Pancreas (tissue), 10 donors: ENCODE data around the gene ZCCHC14. TPM values are rescaled to one million over a fixed set of nuclear protein-coding genes. Genes with fewer than 3 reads are reported as not detected.
"Not testable (repeated sequence)": the region's sequence is repeated elsewhere in the genome, so short reads cannot be mapped to it uniquely, and the experiment has no call there.

ENCODE experiments used
- ATAC-seq, 4 donors: fragments of 200-7000 bp; cut with Tn5 transposase; one replicate each; pipeline versions ENCODE4 v1.8.0 to v1.9.1; 2020; ENCODE audit warnings: mild to moderate bottlenecking in 4 of 4, moderate library complexity in 4 of 4
- DNase-seq, 6 donors: peaks; one replicate each; pipeline ENCODE4 v3.0.0-alpha.2; 2020
- FAIRE-seq: peaks from 2 replicates; lab custom pipeline; 2012; peaks lifted over from hg19 to GRCh38; lab: Jason Lieb, UNC
- H3K27ac ChIP-seq, 4 donors: fragments of 200-600 bp; sonication (generic); 1 replicate in 3 of 4; 2 replicates in 1 of 4; pipeline versions ENCODE4 v1.5.0 to v1.8.0; 2020
- H3K27me3 ChIP-seq, 4 donors: fragments of 200-600 bp; one replicate each; pipeline ENCODE4 v1.8.0; 2021
- H3K36me3 ChIP-seq, 3 donors: fragments of 200-600 bp; sonication (generic) in 1 of 3; one replicate each; pipeline versions ENCODE4 v1.5.0 to v1.8.0; 2020 to 2021
- H3K4me1 ChIP-seq, 3 donors: fragments of 200-600 bp; one replicate each; pipeline ENCODE4 v1.8.0; 2021
- H3K4me3 ChIP-seq, 4 donors: fragments of 200-600 bp; sonication (generic) in 2 of 4; one replicate each; pipeline versions ENCODE4 v1.5.0 to v1.8.0; 2020 to 2021
- H3K9me3 ChIP-seq, 4 donors: fragments of 200-600 bp; one replicate each; pipeline ENCODE4 v1.8.0; 2021
- CTCF ChIP-seq, 4 donors: fragments of 200-600 bp; sonication (generic) in 3 of 4; IDR thresholded peaks; one replicate each; pipeline versions ENCODE4 v1.5.0 to v1.8.0; 2021; ENCODE audit warnings: antibody characterized with exemption in 4 of 4
- WGBS, 2 donors: extraction: QIAGEN DNeasy Blood & Tissue Kit; methylation state at CpG; one replicate each; pipeline ENCODE4 v1.1.7; 2013; 5-methylcytosine and 5-hydroxymethylcytosine counted together
- intact Hi-C, 3 donors: fragments of 100-400 bp; cut with DNase I; formaldehyde crosslinking; loops; one replicate each; pipeline versions ENCODE4 v1.11.1 to v1.14.2; 2022
- polyA plus RNA-seq, 2 donors: library from polyadenylated mRNA; stranded (reverse); fragments of 200-250 nt; gene quantifications; one replicate each; pipeline ENCODE4 v1.2.3, GENCODE V29; 2013
- total RNA-seq, 6 donors: library from RNA; stranded (reverse); fragmentation: NEBNext Ultra II Directional in 4 of 6; extraction: Animal tissue kit (Norgen Biotek cat#: 25700) in 4 of 6; gene quantifications; one replicate each; pipeline versions ENCODE4 v1.2.1 to v1.2.4, GENCODE V29; 2021 to 2023
- donor health status: healthy with polysubstance abuse.
- donor health status: DM: no; HTN: no; CAD: no; lungs with moderate emphysema.
- donor health status: DM: no; HTN: no; CAD: no.
- donor health status: control.
- donor health status: control.
- donor health status: Bipolar disorder and iron deficiency.
- donor health status: DM: yes; HTN: yes; CAD: no.
- donor health status: DM: no; HTN: no; CAD: no.
- donor health status: DM: no; HTN: no; CAD: no.
- donor health status: DM: yes; HTN: yes; CAD: no.

ZCCHC14 gene
- total and polyA plus RNA-seq, 8 donors: 10.7 to 20.0 (median 12.8) TPM

- 66 to 82% methylated on average over 6 of the region's 6 CpGs for WGBS, 2 donors
- intact Hi-C loops: no loop called here
- DNase-seq (no peak), FAIRE-seq (no peak), ATAC-seq (no peak)
- TF ChIP-seq CTCF (IDR thresholded peaks at IDR 0.05): no peak
- Histone ChIP-seq H3K27me3 (no peaks in the 10 kb centered on the region), H3K27ac (no peak overlapping the region), H3K4me3 (no peak overlapping the region), H3K9me3 (no peaks in the 10 kb centered on the region), H3K36me3 (no peaks in the 10 kb centered on the region), H3K4me1 (no peaks in the 10 kb centered on the region)
Observed at GRCh38 chr16:87526238-87526947, 33.6 kb upstream of the ZCCHC14 start.

- H3K27ac ChIP-seq: no peak overlapping the region
- no peaks in the 10 kb centered on the region for H3K27me3 ChIP-seq
- no peak for DNase-seq
- H3K36me3 ChIP-seq: no peaks in the 10 kb centered on the region
- no peak for ATAC-seq
- intact Hi-C loops: no loop called here
- H3K4me3 ChIP-seq: no peak overlapping the region
- H3K4me1 ChIP-seq: no peaks in the 10 kb centered on the region
- WGBS, 2 donors: 50 to 60% methylated on average over 4 of the region's 4 CpGs
- no peaks in the 10 kb centered on the region for H3K9me3 ChIP-seq
- no peak for FAIRE-seq
- TF ChIP-seq CTCF (IDR thresholded peaks at IDR 0.05): no peak
Observed at GRCh38 chr16:87525352-87525751, 32.5 kb upstream of the ZCCHC14 start.

- WGBS, 2 donors: 60 to 67% methylated on average over 4 of the region's 4 CpGs
- no peaks in the 10 kb centered on the region for H3K4me1 ChIP-seq
- ATAC-seq (no peak), DNase-seq (no peak), FAIRE-seq (no peak)
- no peaks in the 10 kb centered on the region for H3K27me3 ChIP-seq
- H3K4me3 ChIP-seq: no peak overlapping the region
- intact Hi-C loops: no loop called here
- no peak overlapping the region for H3K27ac ChIP-seq
- TF ChIP-seq CTCF (IDR thresholded peaks at IDR 0.05): no peak
- no peaks in the 10 kb centered on the region for H3K36me3 ChIP-seq
- H3K9me3 ChIP-seq: no peaks in the 10 kb centered on the region
Observed at GRCh38 chr16:87524407-87524806, 31.6 kb upstream of the ZCCHC14 start.

- FAIRE-seq, H3K4me3 ChIP-seq, H3K9me3 ChIP-seq, H3K27ac ChIP-seq, H3K36me3 ChIP-seq, H3K4me1 ChIP-seq, DNase-seq, ATAC-seq, intact Hi-C loops, H3K27me3 ChIP-seq: not testable (repeated sequence)
- WGBS, 2 donors: 56 to 63% methylated on average over 6 of the region's 6 CpGs
Observed at GRCh38 chr16:87523605-87524004, 30.8 kb upstream of the ZCCHC14 start.

GRCh38 chr16:87521764-87522163, 28.9 kb upstream of the ZCCHC14 start:
- FAIRE-seq, H3K9me3 ChIP-seq, H3K36me3 ChIP-seq, H3K4me3 ChIP-seq, H3K4me1 ChIP-seq, DNase-seq, H3K27ac ChIP-seq, intact Hi-C loops, H3K27me3 ChIP-seq, ATAC-seq: not testable (repeated sequence)
- 67 to 78% methylated on average over 7 of the region's 7 CpGs for WGBS, 2 donors

GRCh38 chr16:87519170-87519569, 26.3 kb upstream of the ZCCHC14 start:
- DNase-seq, H3K27me3 ChIP-seq, ATAC-seq, intact Hi-C loops, H3K27ac ChIP-seq, H3K4me1 ChIP-seq, H3K4me3 ChIP-seq, H3K36me3 ChIP-seq, H3K9me3 ChIP-seq, FAIRE-seq: not testable (repeated sequence)
- WGBS, 2 donors: 30 to 37% methylated on average over 4 of the region's 4 CpGs

- H3K36me3 ChIP-seq, H3K4me3 ChIP-seq, intact Hi-C loops, H3K9me3 ChIP-seq, FAIRE-seq, H3K27me3 ChIP-seq, H3K4me1 ChIP-seq, H3K27ac ChIP-seq: not testable (repeated sequence)
- DNase-seq (peak in 1 of 6 donors; percentile 40), ATAC-seq (peak in 3 of 4 donors; percentile 12 to 59 (median 39))
- WGBS, 2 donors: 68 to 79% methylated on average over 21 of the region's 21 CpGs
Observed at GRCh38 chr16:87518430-87519051, 25.7 kb upstream of the ZCCHC14 start.

- not testable (repeated sequence) for H3K36me3 ChIP-seq, FAIRE-seq
- peak in 2 of 4 donors; percentile 49 to 65 for ATAC-seq
Observed at GRCh38 chr16:87517610-87518429, 25.0 kb upstream of the ZCCHC14 start.

More at GRCh38 chr16:87517610-87518429, 25.0 kb upstream of the ZCCHC14 start:
- H3K4me1 ChIP-seq, intact Hi-C loops, H3K9me3 ChIP-seq, H3K4me3 ChIP-seq, DNase-seq, H3K27me3 ChIP-seq, H3K27ac ChIP-seq: not testable (repeated sequence)
- WGBS, 2 donors: 63 to 69% methylated on average over 30 of the region's 34 CpGs
